ENCODE data around the gene ZFP57.

ZFP57 gene

GRCh38 chr6:29624520-29624961 is 56.4 kb downstream of the ZFP57 start:
- DNase-seq = no peak

All from CD4-positive, alpha-beta T cell treated with Interferon alpha-2 for 1 hour (primary cell).